22Rv1 (cell line): ENCODE measurements around the gene BIN2.

ENCODE experiments used
- H3K27ac ChIP-seq: fragments of 450-650 bp; 2 replicates; pipeline ENCODE4 v1.5.1; 2017
- ZFX ChIP-seq: fragments of 450-650 bp; IDR thresholded peaks from 2 replicates; pipeline ENCODE4 v1.6.1; 2017; ENCODE audit warnings: antibody characterized with exemption, borderline replicate concordance
- TF ChIP-seq, protein P1 (sequence below): fragments of 450-650 bp; IDR thresholded peaks from 2 replicates; pipeline ENCODE4 v1.5.1; 2017; ENCODE audit warnings: mild to moderate bottlenecking

The BIN2 gene

DNA sequence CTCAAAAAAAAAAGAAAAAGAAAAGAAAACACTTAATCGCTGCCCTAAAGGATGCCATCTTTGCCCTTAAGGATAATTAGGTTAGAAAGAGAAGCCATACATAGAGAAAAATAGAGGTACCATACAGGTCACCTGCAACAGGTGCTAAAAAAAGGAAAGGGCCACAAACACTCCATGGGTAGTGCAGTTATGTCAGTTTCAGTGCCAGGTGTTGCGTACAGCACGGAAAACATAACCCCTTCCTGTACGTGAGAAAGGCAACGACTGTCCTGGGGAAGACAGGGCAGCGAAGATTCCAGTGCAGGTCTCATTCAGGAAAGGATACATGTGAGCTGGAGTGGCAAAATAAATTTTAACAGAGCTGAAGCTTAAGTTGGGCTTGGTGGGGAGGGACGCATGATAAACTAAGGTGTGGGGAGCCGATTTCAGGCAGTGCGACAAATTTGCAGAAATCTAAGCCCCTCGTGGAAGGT is 85.9 kb downstream of the BIN2 start:
- H3K27ac ChIP-seq, result peak overlapping the region; percentile 99
- no peak for TF ChIP-seq ZFX
- TF ChIP-seq, protein P1, sequence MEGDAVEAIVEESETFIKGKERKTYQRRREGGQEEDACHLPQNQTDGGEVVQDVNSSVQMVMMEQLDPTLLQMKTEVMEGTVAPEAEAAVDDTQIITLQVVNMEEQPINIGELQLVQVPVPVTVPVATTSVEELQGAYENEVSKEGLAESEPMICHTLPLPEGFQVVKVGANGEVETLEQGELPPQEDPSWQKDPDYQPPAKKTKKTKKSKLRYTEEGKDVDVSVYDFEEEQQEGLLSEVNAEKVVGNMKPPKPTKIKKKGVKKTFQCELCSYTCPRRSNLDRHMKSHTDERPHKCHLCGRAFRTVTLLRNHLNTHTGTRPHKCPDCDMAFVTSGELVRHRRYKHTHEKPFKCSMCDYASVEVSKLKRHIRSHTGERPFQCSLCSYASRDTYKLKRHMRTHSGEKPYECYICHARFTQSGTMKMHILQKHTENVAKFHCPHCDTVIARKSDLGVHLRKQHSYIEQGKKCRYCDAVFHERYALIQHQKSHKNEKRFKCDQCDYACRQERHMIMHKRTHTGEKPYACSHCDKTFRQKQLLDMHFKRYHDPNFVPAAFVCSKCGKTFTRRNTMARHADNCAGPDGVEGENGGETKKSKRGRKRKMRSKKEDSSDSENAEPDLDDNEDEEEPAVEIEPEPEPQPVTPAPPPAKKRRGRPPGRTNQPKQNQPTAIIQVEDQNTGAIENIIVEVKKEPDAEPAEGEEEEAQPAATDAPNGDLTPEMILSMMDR, result no peak

DNA sequence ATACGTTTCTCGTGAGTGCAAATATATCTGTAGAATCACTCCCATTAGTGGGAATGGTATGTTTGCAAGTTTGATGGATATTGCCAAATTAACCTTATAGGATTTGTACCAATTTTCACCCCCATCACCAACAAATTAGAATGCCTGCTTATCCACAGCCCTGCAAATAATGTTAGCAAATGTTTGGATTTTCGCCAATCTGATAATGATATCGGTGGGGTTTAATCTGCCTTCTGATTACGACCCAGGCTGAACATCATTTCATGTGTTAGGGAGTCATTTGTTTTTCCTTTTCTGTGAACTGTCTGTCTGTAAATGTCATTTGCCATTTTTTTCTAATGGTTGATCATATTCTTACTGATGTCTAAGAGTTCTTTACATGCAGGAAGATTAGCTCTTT is 89.4 kb downstream of the BIN2 start:
- H3K27ac ChIP-seq, result peak overlapping the region; percentile 99
- TF ChIP-seq ZFX, result no peak
- TF ChIP-seq, protein P1, result no peak

DNA sequence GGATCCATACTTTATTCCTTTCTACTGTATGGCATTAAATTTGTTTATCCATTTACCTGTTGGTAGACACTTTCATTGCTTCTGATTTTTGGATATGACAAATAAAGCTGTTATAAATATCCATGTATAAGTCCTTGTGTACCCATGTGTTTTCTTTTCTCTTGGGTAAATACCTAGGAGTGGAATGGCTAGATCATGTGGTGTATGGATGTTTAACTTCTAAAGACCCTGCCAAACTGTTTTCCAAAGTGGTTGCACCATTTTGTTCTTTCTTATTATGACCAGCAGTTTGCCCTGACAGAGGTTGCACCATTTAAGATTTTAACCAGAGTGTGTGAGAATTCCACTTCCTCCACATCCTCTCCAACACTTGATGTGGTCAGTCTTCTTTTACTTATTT is 91.3 kb downstream of the BIN2 start:
- TF ChIP-seq, protein P1, result no peak
- TF ChIP-seq ZFX, result no peak
- peak overlapping the region; percentile 99 for H3K27ac ChIP-seq
